Prostate gland (tissue), 2 donors: ENCODE data around the gene ADH5.

Experiments used
- POLR2A ChIP-seq: fragments of 450-650 bp; IDR thresholded peaks from one replicate; pipeline ENCODE4 v1.6.1; 2016; ENCODE audit warnings: antibody characterized with exemption, mild to moderate bottlenecking
- POLR2AphosphoS5 ChIP-seq: sonication (generic); formaldehyde crosslinking; IDR thresholded peaks from one replicate; pipeline ENCODE4 v1.6.1; 2017; ENCODE audit warnings: antibody characterized with exemption
- TF ChIP-seq, protein P1 (sequence below), 4 experiments: fragments of 200-600 bp in 2 of 4; fragments of 450-650 bp in 2 of 4; sonication (generic) in 2 of 4; IDR thresholded peaks; 1 replicate in 3 of 4; 2 replicates in 1 of 4; pipeline ENCODE4 v1.5.1; 2016 to 2019; ENCODE audit warnings: antibody characterized with exemption in 4 of 4, mild to moderate bottlenecking in 2 of 4, moderate library complexity in 2 of 4

DNA sequence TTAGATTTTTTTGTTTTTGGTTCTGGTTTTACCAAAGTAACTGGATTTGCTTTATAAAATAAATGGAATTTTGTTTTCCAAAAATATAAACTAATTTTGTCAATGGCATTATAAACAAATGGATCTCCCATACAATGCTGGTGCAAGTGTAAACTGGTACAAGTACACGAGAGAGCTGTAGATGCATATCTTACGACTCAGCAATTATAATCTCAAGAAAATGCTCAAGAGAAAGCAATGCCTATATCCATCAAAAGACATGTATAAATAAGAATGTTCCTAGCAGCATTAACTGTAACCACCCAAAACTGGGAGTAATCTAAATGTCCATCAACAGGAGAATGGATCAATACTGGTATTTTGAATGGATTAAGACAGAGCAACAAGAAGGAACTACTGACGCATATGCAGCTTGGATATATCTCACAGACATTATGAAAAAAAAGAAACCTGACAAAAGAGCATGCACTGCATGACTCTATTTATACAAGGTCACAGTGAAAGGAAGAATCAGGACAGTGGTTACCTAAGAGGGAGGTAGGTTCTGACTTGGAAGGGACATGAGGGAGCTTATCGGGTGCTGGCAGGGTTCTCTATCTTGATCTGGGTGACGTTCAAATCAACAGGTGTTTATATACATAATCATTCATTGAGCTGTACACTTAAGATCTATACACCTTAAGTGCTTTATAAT is 9.5 kb downstream of the ADH5 start:
- no peak for TF ChIP-seq POLR2A
- TF ChIP-seq, protein P1, sequence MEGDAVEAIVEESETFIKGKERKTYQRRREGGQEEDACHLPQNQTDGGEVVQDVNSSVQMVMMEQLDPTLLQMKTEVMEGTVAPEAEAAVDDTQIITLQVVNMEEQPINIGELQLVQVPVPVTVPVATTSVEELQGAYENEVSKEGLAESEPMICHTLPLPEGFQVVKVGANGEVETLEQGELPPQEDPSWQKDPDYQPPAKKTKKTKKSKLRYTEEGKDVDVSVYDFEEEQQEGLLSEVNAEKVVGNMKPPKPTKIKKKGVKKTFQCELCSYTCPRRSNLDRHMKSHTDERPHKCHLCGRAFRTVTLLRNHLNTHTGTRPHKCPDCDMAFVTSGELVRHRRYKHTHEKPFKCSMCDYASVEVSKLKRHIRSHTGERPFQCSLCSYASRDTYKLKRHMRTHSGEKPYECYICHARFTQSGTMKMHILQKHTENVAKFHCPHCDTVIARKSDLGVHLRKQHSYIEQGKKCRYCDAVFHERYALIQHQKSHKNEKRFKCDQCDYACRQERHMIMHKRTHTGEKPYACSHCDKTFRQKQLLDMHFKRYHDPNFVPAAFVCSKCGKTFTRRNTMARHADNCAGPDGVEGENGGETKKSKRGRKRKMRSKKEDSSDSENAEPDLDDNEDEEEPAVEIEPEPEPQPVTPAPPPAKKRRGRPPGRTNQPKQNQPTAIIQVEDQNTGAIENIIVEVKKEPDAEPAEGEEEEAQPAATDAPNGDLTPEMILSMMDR (IDR thresholded peaks at IDR 0.05): no peak
- TF ChIP-seq POLR2AphosphoS5: no peak
